Calu3 (cell line): ENCODE results near the gene UGT1A10. TPM values are rescaled to one million over a fixed set of nuclear protein-coding genes. Genes with fewer than 3 reads are reported as not detected.
A peak's percentile ranks its signal among the peaks of the same experiment; 100 is the strongest.

ENCODE experiments used
- BruUV-seq: library from RNA; stranded (reverse); fragments of 400-500 nt; replicated peaks from 2 replicates; lab custom pipeline; 2021; lab: Mats Ljungman, UMichigan
- CTCF ChIA-PET: fragments of 300-600 bp; sonication (Branson Sonifier 250); formaldehyde crosslinking; loops from one replicate; lab custom pipeline; 2022; ENCODE audit warnings: antibody characterized with exemption; lab: Charles Lee
- DNase-seq: peaks from one replicate; pipeline ENCODE4 v3.0.0; 2022
- H3K27ac Mint-ChIP-seq: one replicate; pipeline ENCODE4 v1.8.0; 2022; ENCODE audit warnings: mixed read lengths; ENCODE audit not compliant: unreplicated experiment
- H3K27me3 Mint-ChIP-seq: one replicate; pipeline ENCODE4 v1.8.0; 2022; ENCODE audit warnings: mixed read lengths; ENCODE audit not compliant: unreplicated experiment
- H3K36me3 Mint-ChIP-seq: one replicate; pipeline ENCODE4 v1.8.0; 2022; ENCODE audit warnings: mild to moderate bottlenecking, moderate library complexity, mixed read lengths; ENCODE audit not compliant: insufficient read depth, unreplicated experiment
- H3K4me1 Mint-ChIP-seq: one replicate; pipeline ENCODE4 v1.8.0; 2022; ENCODE audit warnings: mild to moderate bottlenecking, low read depth, mixed read lengths; ENCODE audit not compliant: unreplicated experiment
- H3K4me3 Mint-ChIP-seq: one replicate; pipeline ENCODE4 v1.8.0; 2022; ENCODE audit warnings: mild to moderate bottlenecking, low read depth, moderate library complexity, mixed read lengths; ENCODE audit not compliant: unreplicated experiment
- H3K9me3 Mint-ChIP-seq: one replicate; pipeline ENCODE4 v1.8.0; 2022; ENCODE audit warnings: low read depth, mixed read lengths; ENCODE audit not compliant: unreplicated experiment
- intact Hi-C: fragments of 100-400 bp; cut with micrococcal nuclease; formaldehyde crosslinking; loops from one replicate; pipeline ENCODE4 v1.10.0; 2022; ENCODE audit not compliant: unreplicated experiment
- total RNA-seq: library from RNA; stranded (reverse); gene quantifications from 2 replicates; pipeline ENCODE4 v1.2.3, GENCODE V29; 2022
- TF ChIP-seq, protein P1 (sequence below): fragments of 200-600 bp; IDR thresholded peaks from one replicate; pipeline ENCODE4 v1.8.0; 2022; ENCODE audit warnings: antibody characterized with exemption; ENCODE audit not compliant: unreplicated experiment

UGT1A10 gene
- total RNA-seq, 1 experiment from 2014 or later, result 107 TPM

GRCh38 chr2:233814056-233814835, 178.0 kb downstream of the UGT1A10 start:
- Mint-ChIP-seq H3K9me3 (no peaks in the 10 kb centered on the region), H3K27me3 (peaks cover 24% of the 10 kb centered on the region), H3K27ac (no peak overlapping the region), H3K4me3 (no peak overlapping the region), H3K4me1 (no peaks in the 10 kb centered on the region), H3K36me3 (peaks cover 5% of the 10 kb centered on the region)
- DNase-seq, result peak; percentile 20
- TF ChIP-seq, protein P1, sequence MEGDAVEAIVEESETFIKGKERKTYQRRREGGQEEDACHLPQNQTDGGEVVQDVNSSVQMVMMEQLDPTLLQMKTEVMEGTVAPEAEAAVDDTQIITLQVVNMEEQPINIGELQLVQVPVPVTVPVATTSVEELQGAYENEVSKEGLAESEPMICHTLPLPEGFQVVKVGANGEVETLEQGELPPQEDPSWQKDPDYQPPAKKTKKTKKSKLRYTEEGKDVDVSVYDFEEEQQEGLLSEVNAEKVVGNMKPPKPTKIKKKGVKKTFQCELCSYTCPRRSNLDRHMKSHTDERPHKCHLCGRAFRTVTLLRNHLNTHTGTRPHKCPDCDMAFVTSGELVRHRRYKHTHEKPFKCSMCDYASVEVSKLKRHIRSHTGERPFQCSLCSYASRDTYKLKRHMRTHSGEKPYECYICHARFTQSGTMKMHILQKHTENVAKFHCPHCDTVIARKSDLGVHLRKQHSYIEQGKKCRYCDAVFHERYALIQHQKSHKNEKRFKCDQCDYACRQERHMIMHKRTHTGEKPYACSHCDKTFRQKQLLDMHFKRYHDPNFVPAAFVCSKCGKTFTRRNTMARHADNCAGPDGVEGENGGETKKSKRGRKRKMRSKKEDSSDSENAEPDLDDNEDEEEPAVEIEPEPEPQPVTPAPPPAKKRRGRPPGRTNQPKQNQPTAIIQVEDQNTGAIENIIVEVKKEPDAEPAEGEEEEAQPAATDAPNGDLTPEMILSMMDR, result no peak
- intact Hi-C loops, result no loop called here
- BruUV-seq, result no TSS peak
- CTCF ChIA-PET, result interaction anchor here (1.5 kb wide), 1 partner anchor 15 kb away, joined by 3 read pairs; no protein-coding TSS in a partner anchor

DNA sequence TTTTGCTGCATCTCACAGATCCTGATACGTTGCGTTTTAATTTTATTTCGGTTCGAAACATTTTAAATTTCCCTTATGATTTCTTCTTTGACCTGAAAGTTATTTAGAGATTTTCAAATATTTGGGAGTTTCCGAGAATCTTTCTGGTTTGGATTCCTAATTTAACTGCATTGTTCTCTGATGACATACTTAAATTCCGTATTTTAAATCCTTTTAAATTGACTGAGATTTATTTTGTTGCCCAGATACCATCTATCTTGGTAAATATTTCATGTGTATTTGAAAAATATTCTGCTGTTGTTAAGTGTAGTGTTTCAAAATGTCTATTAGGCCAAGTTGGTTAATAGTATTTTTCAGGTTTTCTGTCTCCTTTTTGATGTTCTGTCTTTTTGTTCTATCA, 179.6 kb downstream of the UGT1A10 start:
- Mint-ChIP-seq H3K27ac (no peak overlapping the region), H3K36me3 (peaks cover 5% of the 10 kb centered on the region), H3K27me3 (peaks cover 20% of the 10 kb centered on the region), H3K4me1 (no peaks in the 10 kb centered on the region), H3K4me3 (no peak overlapping the region), H3K9me3 (no peaks in the 10 kb centered on the region)
- DNase-seq, result no peak
- TF ChIP-seq, protein P1, result no peak
- intact Hi-C loops, result no loop called here
- CTCF ChIA-PET, result no interaction called here
- no TSS peak for BruUV-seq

DNA sequence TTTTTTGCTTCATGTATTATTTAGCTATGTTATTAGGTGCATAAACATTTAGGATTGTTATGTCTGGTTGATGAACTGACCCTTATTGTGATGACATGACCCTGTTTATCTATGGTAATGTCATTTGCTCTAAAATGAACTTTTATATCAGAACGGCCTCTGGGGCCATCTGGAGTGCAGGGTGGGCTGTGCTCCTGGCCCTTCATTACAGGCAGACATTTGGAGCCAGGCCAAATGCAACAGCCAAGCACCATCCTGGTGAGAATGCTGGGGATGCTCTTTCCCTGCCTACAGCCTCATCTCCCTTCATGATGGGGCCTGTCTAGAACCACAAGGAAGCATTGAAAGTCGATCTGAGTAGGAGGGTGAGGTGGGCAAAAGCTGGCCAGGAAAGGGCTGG, 180.1 kb downstream of the UGT1A10 start:
- TF ChIP-seq, protein P1, result no peak
- BruUV-seq, result no TSS peak
- H3K27ac Mint-ChIP-seq, result no peak overlapping the region

GRCh38 chr2:233816771-233817170, 180.5 kb downstream of the UGT1A10 start:
- TF ChIP-seq, protein P1, result no peak
- peaks cover 29% of the 10 kb centered on the region for H3K27me3 Mint-ChIP-seq
- DNase-seq, result no peak
- no peak overlapping the region for H3K27ac Mint-ChIP-seq
- H3K4me3 Mint-ChIP-seq, result no peak overlapping the region
- CTCF ChIA-PET, result no interaction called here
- H3K9me3 Mint-ChIP-seq, result no peaks in the 10 kb centered on the region
- H3K4me1 Mint-ChIP-seq, result no peaks in the 10 kb centered on the region
- intact Hi-C loops, result no loop called here
- BruUV-seq, result no TSS peak
- peaks cover 5% of the 10 kb centered on the region for H3K36me3 Mint-ChIP-seq

More for the DNA sequence above, 180.1 kb downstream of the UGT1A10 start:
- Mint-ChIP-seq H3K36me3 (peaks cover 5% of the 10 kb centered on the region), H3K27me3 (peaks cover 24% of the 10 kb centered on the region), H3K4me3 (no peak overlapping the region), H3K9me3 (no peaks in the 10 kb centered on the region), H3K4me1 (no peaks in the 10 kb centered on the region)
- CTCF ChIA-PET, result no interaction called here
- DNase-seq, result no peak
- intact Hi-C loops, result no loop called here
